Measurements from ENCODE around the gene TAS1R3. TPM values are rescaled to one million over a fixed set of nuclear protein-coding genes. Genes with fewer than 3 reads are reported as not detected.

The TAS1R3 gene
- total and polyA plus RNA-seq, 2 experiments from 2014 or later: 0.14 TPM; not detected in 1

DNA sequence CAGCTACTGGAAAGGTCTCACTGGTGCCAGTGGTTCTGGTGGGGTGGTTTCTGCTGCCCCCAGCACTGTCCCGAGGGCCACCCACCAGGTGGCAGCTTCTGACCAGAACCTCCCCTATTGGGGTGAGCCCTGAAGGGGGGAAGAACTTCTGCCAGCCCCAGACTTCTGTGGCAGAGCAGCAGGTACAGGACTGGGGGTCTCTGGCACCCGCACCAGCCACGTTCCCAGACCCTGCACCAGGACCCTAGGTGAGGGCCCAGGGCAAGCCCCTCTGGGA is 21.0 kb upstream of the TAS1R3 start:
- H3K27ac Mint-ChIP-seq: no peak overlapping the region
- H3K4me1 ChIP-seq (ENCODE audit: insufficient read depth): peaks cover 4% of the 10 kb centered on the region; the same call in 1 of the 2 replicates
- no peaks in the 10 kb centered on the region for H3K9me2 ChIP-seq (ENCODE audit: insufficient read depth)
- H3K9me3 Mint-ChIP-seq: no peaks in the 10 kb centered on the region
- no peak overlapping the region for H2AFZ ChIP-seq
- peaks cover 5% of the 10 kb centered on the region; the same call in 1 of the 2 replicates for H3K79me2 ChIP-seq (replicated peaks; ENCODE audit: insufficient read depth)
- H4K20me1 ChIP-seq (replicated peaks; ENCODE audit: insufficient read depth): peaks cover 6% of the 10 kb centered on the region; the same call in 1 of the 2 replicates
- peaks cover 21% of the 10 kb centered on the region for H3K27me3 Mint-ChIP-seq (ENCODE audit: insufficient read depth, low read depth, poor library complexity)
- H3K36me3 Mint-ChIP-seq (ENCODE audit: low read depth): peaks cover 26% of the 10 kb centered on the region
- TF ChIP-seq JUNB (IDR thresholded peaks at IDR 0.05; ENCODE audit: unreplicated experiment) (no peak), ZNF114 (CRISPR knock-in tag; IDR thresholded peaks at IDR 0.05) (no peak), ETS1 (IDR thresholded peaks at IDR 0.05) (no peak), POLR2AphosphoS5 (IDR thresholded peaks at IDR 0.05; ENCODE audit: low read depth) (no peak), EZH2phosphoT487 (IDR thresholded peaks at IDR 0.05; ENCODE audit: unreplicated experiment) (no peak), ZNF331 (CRISPR knock-in tag; IDR thresholded peaks at IDR 0.05; ENCODE audit: low read depth) (no peak), EZH2 (IDR thresholded peaks at IDR 0.05; ENCODE audit: low read depth, unreplicated experiment) (no peak), NANOG (IDR thresholded peaks at IDR 0.05; ENCODE audit: borderline replicate concordance) (no peak), STAT1 (IDR thresholded peaks at IDR 0.05; ENCODE audit: unreplicated experiment) (no peak), CREB1 (CRISPR knock-in tag; IDR thresholded peaks at IDR 0.05; ENCODE audit: low read depth) (no peak)
- TF ChIP-seq, protein P1, sequence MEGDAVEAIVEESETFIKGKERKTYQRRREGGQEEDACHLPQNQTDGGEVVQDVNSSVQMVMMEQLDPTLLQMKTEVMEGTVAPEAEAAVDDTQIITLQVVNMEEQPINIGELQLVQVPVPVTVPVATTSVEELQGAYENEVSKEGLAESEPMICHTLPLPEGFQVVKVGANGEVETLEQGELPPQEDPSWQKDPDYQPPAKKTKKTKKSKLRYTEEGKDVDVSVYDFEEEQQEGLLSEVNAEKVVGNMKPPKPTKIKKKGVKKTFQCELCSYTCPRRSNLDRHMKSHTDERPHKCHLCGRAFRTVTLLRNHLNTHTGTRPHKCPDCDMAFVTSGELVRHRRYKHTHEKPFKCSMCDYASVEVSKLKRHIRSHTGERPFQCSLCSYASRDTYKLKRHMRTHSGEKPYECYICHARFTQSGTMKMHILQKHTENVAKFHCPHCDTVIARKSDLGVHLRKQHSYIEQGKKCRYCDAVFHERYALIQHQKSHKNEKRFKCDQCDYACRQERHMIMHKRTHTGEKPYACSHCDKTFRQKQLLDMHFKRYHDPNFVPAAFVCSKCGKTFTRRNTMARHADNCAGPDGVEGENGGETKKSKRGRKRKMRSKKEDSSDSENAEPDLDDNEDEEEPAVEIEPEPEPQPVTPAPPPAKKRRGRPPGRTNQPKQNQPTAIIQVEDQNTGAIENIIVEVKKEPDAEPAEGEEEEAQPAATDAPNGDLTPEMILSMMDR (conservative IDR thresholded peaks at IDR 0.05; ENCODE audit: low read depth in 2 of 2): no peak
- TF ChIP-seq, protein P2, sequence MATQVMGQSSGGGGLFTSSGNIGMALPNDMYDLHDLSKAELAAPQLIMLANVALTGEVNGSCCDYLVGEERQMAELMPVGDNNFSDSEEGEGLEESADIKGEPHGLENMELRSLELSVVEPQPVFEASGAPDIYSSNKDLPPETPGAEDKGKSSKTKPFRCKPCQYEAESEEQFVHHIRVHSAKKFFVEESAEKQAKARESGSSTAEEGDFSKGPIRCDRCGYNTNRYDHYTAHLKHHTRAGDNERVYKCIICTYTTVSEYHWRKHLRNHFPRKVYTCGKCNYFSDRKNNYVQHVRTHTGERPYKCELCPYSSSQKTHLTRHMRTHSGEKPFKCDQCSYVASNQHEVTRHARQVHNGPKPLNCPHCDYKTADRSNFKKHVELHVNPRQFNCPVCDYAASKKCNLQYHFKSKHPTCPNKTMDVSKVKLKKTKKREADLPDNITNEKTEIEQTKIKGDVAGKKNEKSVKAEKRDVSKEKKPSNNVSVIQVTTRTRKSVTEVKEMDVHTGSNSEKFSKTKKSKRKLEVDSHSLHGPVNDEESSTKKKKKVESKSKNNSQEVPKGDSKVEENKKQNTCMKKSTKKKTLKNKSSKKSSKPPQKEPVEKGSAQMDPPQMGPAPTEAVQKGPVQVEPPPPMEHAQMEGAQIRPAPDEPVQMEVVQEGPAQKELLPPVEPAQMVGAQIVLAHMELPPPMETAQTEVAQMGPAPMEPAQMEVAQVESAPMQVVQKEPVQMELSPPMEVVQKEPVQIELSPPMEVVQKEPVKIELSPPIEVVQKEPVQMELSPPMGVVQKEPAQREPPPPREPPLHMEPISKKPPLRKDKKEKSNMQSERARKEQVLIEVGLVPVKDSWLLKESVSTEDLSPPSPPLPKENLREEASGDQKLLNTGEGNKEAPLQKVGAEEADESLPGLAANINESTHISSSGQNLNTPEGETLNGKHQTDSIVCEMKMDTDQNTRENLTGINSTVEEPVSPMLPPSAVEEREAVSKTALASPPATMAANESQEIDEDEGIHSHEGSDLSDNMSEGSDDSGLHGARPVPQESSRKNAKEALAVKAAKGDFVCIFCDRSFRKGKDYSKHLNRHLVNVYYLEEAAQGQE (IDR thresholded peaks at IDR 0.05; ENCODE audit: unreplicated experiment): no peak
- TF ChIP-seq, protein P3, sequence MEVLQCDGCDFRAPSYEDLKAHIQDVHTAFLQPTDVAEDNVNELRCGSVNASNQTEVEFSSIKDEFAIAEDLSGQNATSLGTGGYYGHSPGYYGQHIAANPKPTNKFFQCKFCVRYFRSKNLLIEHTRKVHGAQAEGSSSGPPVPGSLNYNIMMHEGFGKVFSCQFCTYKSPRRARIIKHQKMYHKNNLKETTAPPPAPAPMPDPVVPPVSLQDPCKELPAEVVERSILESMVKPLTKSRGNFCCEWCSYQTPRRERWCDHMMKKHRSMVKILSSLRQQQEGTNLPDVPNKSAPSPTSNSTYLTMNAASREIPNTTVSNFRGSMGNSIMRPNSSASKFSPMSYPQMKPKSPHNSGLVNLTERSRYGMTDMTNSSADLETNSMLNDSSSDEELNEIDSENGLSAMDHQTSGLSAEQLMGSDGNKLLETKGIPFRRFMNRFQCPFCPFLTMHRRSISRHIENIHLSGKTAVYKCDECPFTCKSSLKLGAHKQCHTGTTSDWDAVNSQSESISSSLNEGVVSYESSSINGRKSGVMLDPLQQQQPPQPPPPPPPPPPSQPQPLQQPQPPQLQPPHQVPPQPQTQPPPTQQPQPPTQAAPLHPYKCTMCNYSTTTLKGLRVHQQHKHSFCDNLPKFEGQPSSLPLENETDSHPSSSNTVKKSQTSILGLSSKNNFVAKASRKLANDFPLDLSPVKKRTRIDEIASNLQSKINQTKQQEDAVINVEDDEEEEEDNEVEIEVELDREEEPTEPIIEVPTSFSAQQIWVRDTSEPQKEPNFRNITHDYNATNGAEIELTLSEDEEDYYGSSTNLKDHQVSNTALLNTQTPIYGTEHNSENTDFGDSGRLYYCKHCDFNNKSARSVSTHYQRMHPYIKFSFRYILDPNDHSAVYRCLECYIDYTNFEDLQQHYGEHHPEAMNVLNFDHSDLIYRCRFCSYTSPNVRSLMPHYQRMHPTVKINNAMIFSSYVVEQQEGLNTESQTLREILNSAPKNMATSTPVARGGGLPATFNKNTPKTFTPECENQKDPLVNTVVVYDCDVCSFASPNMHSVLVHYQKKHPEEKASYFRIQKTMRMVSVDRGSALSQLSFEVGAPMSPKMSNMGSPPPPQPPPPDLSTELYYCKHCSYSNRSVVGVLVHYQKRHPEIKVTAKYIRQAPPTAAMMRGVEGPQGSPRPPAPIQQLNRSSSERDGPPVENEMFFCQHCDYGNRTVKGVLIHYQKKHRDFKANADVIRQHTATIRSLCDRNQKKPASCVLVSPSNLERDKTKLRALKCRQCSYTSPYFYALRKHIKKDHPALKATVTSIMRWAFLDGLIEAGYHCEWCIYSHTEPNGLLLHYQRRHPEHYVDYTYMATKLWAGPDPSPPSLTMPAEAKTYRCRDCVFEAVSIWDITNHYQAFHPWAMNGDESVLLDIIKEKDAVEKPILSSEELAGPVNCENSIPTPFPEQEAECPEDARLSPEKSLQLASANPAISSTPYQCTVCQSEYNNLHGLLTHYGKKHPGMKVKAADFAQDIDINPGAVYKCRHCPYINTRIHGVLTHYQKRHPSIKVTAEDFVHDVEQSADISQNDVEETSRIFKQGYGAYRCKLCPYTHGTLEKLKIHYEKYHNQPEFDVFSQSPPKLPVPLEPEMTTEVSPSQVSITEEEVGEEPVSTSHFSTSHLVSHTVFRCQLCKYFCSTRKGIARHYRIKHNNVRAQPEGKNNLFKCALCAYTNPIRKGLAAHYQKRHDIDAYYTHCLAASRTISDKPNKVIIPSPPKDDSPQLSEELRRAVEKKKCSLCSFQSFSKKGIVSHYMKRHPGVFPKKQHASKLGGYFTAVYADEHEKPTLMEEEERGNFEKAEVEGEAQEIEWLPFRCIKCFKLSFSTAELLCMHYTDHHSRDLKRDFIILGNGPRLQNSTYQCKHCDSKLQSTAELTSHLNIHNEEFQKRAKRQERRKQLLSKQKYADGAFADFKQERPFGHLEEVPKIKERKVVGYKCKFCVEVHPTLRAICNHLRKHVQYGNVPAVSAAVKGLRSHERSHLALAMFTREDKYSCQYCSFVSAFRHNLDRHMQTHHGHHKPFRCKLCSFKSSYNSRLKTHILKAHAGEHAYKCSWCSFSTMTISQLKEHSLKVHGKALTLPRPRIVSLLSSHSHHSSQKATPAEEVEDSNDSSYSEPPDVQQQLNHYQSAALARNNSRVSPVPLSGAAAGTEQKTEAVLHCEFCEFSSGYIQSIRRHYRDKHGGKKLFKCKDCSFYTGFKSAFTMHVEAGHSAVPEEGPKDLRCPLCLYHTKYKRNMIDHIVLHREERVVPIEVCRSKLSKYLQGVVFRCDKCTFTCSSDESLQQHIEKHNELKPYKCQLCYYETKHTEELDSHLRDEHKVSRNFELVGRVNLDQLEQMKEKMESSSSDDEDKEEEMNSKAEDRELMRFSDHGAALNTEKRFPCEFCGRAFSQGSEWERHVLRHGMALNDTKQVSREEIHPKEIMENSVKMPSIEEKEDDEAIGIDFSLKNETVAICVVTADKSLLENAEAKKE (CRISPR knock-in tag; IDR thresholded peaks at IDR 0.05): no peak
- no peaks in the 10 kb centered on the region for H3K27me3 ChIP-seq (ENCODE audit: insufficient read depth)
- H3K4me3 Mint-ChIP-seq: peak overlapping the region; percentile 78; the same call in 2 of the 3 replicates
- no peak overlapping the region for H3K27ac ChIP-seq (ENCODE audit: low read depth)
- peak overlapping the region; percentile 90; the same call in 1 of the 2 replicates for H3K4me3 ChIP-seq
- peaks cover 16% of the 10 kb centered on the region for H3F3A ChIP-seq (replicated peaks; ENCODE audit: low read depth)
- DNase-seq (ENCODE audit: low spot score): no peak
- ATAC-seq: no peak
- peaks cover 8% of the 10 kb centered on the region; the same call in 1 of the 2 replicates for H3K36me3 ChIP-seq (ENCODE audit: insufficient read depth)
- peaks cover 19% of the 10 kb centered on the region; the same call in 2 of the 3 replicates for H3K4me1 Mint-ChIP-seq
- H3K4me2 ChIP-seq: peak overlapping the region; percentile 90; the same call in 1 of the 2 replicates
